NCI-H748 (cell line): ENCODE measurements around the gene RCOR3.
A peak's percentile ranks its signal among the peaks of the same experiment; 100 is the strongest.
"Not testable (repeated sequence)": the region's sequence is repeated elsewhere in the genome, so short reads cannot be mapped to it uniquely, and the experiment has no call there.

Source experiments
- DNase-seq: peaks from one replicate; lab custom pipeline; 2025; ENCODE audit not compliant: unreplicated experiment; lab: John Stamatoyannopoulos, UW

Gene RCOR3

DNA sequence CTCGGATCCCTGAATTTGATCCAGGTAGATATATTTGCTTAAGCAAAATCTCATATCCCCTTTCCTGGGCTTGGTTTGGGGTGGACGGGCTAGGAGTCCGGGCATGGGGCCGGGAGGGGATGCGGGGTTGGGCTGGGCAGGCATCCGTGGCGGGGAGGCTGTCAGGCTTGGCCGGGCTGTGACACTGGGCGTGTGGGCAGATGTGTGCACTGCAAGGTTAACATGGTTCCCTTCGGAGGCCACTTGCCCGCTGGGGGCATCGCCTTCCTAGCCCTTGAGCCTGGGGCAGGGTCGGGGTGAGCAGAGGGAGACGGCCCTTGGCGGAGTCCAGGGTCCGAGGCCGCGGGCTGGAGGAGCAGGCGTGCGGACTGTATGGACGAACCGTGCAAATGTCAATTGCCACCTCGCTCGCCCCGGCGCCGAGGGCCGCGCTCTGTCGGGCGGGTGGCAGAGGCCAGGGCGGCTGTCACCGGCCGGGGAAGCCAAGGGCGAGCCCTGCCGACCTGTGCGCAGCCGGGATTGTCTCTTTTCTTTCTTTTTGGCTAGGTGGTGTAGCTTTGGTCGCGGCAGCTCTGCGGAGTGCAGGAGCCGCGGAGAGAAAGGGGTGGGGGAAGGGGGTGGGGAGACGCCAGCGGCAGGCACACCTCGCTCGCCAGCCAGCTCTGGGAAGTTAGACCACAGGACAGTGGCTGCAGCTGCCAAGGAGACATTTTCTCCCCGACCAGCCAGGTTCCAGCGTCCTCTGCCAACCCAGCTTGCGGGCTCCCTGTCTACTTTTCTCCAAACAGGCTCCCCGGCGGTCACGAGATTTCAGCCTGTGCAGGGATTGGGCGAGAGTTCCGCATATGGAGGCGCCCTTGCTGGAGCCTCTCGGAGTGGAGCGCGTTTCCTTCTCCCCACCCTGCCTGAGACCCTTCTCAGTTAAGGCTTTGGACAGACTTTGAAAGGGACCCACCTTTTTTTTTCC, 1.3 kb downstream of the RCOR3 start:
- DNase-seq = peak; percentile 83

DNA sequence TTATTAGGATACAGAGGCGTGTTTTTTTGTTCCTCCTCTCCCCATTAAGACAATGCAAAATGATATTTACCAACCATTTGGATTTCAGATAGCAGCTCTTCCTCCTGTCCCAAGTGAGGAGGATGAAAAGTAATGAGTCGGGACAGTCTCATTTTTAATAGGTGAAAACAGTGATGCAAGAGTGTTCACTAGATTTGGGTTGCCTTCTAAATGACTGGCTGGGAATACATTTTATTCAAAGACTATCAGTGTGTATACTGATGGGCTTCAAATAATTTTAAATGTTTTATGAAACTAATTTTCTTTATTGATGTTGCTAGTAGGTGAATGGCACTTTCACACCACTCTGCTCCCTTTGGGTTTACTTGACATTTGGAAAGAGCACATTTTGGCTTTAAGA, 2.1 kb downstream of the RCOR3 start:
- no peak for DNase-seq

DNA sequence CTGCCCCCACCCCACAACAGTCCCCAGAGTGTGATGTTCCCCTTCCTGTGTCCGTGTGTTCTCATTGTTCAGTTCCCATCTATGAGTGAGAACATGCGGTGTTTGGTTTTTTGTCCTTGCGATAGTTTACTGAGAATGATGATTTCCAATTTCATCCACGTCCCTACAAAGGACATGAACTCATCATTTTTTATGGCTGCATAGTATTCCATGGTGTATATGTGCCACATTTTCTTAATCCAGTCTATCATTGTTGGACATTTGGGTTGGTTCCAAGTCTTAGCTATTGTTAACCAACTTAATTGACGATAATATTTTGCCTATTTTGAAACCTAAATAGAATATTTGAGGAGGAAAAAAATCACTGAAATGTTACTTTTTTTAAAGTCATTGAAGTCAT, 3.9 kb downstream of the RCOR3 start:
- not testable (repeated sequence) for DNase-seq

DNA sequence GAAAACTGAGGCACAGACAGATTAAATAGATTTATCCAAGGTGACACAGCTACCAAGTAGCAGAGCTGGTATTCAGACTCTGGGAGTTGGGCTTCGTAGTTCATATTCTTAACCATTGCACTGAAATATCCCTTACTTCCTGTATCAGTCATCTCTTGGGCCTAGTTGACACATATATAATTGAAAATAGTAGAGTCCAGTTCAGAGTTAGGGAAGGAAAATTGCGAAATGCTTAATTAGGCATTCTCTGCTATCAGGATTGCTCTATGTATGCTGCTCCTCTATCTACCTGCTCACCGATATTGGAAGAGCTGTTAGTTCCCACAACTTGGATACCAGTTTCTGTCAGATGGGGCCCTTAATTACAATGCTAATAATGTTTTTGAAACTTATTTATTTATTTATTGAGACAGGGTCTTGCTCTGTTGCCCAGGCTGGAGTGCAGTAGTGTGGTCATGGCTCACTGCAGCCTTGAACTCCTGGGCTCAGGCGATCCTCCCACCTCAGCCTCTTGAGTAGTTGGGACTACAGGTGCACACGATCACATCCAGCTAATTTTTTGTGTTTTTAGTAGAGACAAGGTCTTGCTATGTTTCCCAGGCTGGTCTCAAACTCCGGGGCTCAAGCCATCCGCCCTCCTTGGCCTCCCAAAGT, 8.2 kb downstream of the RCOR3 start:
- DNase-seq = no peak

GRCh38 chr1:211279340-211279739, 20.2 kb downstream of the RCOR3 start:
- DNase-seq = no peak

DNA sequence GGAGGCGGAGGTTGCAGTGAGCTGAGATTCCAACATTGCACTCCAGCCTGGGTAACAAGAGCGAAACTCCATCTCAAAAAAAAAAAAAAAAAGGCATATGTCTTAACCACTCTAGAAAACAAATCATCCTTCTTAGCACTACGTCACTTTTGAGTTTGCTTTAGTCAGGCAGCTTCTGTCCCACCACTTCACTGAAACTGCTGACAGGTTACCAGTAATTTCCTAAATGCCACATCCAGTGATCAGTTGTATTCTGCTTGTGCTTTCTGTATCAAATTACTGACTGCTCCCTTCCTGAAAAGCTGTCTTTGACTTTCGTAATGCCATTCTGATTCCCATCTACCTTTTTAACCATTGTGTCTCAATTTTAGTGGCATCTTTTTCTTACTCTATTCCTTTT, 21.7 kb downstream of the RCOR3 start:
- DNase-seq = no peak

DNA sequence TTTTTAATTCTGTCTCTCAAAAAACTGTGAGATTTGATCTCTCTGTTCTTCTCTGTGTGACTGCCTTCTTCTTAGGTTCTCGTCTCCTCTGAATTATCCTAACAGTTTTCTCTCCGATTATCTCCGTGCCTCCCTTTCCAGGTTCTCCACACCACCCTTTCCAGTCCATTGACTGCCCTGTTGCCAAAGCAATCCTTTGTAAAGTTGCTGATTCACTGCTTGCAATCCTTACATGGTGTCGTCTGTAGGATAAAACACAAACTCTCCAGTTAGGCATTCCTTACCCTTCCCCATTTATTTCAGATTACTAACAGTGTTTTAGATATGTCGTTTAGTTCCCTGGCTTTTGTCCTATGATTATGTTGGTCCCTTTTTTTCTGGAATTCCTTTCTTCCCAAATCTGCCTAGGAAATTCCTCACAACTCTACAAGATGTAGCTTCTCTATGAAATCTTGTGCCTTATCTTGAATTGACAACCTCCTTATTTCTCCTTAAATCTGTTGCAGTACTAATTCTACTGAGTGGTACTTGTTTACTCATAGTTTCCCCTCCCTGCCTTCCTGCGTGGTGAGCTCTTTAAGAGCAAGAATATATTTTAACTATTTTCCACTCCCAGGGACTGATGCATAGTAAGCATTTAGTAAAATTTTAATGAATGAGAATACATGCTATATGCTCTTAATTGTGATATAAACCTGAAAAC, 22.3 kb downstream of the RCOR3 start:
- no peak for DNase-seq

- no peak for DNase-seq
Observed at GRCh38 chr1:211282023-211282373, 22.8 kb downstream of the RCOR3 start.

DNA sequence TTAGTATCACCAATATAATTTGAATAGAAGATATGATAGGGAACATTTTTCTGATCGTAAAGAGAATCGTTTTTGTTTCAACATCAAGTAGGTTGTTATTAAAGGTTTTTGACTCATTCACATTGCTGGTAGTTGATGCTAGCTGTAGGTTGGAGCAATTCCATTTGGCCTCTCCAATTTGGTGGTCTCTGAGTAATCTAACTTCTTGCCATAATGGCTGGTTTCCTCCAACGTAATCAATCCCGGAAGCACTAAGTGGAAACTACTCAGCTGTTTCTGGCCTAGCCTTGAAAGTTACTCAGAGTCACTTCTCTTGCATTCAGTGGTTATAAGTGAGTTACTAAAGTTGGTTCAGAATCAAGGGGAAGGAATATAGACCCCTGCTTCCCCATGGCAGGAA, 26.0 kb downstream of the RCOR3 start:
- no peak for DNase-seq

GRCh38 chr1:211287218-211287617, 28.1 kb downstream of the RCOR3 start:
- no peak for DNase-seq

GRCh38 chr1:211292411-211292810, 33.2 kb downstream of the RCOR3 start:
- DNase-seq = no peak

- no peak for DNase-seq
Observed at GRCh38 chr1:211296396-211296795, 37.2 kb downstream of the RCOR3 start.

DNA sequence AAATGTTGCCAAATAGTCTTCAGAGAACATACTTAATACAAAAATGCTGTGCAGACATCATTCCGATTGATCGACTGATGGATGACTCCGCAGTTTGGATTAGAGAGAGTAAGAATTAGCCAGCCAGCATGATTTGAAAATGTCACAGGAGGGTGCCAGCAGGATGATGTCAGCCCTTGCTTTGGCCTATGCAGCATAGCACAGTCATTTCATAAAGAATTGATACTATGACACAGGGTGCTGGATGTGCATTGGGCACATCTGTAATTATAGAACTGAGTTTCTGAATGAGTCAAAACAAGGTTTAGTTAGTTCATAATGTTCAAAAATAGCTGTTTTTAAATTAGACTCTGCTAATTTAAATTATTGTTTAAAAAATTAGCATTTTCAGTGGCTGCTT, 45.9 kb downstream of the RCOR3 start:
- no peak for DNase-seq

DNA sequence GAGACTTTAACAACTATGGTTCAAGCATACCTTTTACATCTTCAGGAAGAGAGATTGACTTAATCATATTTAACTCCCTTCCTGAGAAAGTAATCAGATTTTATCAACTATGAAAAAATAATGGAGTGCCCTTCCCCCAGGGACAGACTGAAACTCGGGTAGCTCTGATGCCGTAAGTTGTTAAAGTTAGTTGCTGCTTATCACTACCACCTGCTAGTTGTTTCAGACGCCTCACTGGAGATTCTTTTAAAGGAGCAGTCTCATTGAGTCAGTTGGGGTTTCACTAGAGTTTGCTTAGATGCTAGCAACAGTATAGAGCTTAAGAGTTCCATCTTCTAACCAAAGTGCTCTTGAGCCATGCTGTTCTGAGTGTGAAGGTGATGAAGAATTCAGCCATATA, 50.5 kb downstream of the RCOR3 start:
- DNase-seq = no peak

GRCh38 chr1:211313392-211313791, 54.2 kb downstream of the RCOR3 start:
- DNase-seq = no peak

GRCh38 chr1:211318576-211319280, 59.6 kb downstream of the RCOR3 start:
- DNase-seq = no peak

GRCh38 chr1:211319892-211320291, 60.7 kb downstream of the RCOR3 start:
- no peak for DNase-seq

DNA sequence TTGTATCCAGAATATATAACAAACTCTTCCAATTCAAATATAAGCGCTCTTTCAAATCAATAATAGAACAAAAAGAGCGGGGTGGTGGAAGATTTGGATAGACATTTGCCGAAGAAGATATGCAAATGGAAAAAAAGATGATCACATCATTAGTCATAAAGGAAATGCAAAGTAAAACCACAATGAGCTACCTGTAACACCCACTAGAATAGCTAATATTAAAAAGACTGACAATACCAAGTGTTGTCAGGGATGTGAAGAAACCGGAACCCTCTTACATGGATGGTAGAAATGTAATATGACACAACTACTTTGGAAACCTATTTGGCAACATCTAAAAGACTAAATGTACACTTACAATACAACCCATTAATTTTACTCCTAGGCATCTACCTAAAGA, 61.8 kb downstream of the RCOR3 start:
- no peak for DNase-seq

DNA sequence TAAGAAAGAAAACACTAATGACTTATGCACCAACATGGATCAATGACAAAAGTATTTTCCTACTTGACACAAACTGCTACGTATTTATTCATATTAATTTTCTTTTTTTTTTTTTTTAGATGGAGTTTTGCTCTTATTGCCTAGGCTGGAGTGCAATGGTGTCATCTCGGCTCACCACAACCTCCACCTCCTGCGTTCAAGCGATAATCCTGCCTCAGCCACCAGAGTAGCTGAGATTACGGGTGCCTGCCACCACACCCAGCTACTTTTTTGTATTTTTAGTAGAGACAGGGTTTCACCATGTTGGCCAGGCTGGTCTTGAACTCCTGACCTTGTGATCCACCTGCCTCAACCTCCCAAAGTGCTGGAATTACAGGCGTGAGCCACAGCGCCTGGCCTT, 62.5 kb downstream of the RCOR3 start:
- not testable (repeated sequence) for DNase-seq

DNA sequence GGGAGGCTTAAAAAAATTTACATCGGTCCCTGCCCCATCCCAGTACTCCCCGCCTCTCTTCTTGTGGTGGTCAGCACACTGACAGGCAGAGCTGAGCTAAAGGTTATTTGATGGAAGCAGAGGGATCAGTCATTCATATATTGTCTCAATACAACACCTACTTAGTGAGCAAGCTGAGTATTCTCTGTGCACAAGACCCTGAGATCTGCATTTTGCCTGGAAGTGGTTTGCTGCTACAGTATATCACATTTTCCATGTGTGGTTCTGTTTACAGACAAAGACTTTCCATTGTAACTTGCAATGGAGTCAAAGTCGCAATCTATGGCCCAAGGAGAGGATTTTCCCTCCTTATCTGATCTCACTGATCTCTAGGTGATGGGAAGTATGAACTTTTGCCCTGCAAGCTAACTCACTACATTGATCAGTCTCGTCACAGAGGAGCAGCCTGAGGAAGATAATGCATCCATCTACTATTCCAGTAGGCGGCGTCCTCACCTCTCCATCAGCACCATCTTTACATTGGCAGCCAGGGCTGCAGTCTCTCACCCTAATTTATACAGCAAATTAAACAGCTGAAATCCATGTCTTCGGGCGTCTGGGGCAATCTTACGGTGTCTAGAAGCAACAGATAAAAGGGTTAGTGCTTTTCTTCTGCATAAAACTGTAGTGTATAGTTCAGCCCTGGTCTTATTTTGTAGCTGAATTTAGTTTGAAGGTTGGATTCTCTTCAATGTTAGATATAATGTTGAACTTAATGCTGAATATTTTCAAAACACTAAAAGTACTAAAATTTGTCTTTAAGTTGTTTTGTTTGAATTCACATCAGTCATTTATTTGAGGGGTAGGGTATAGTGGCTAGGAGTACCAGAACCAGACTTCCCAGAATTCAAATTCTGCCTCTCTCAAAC, 64.2 kb downstream of the RCOR3 start:
- DNase-seq = peak; percentile 62
